Measurements from ENCODE around the gene KDM4B.
"Not testable (repeated sequence)": the region's sequence is repeated elsewhere in the genome, so short reads cannot be mapped to it uniquely, and the experiment has no call there.

Gene KDM4B

GRCh38 chr19:4968462-4969291 lies at the start of gene KDM4B:
KDM4B (plus strand) TSS chr19:4969113; CDS start chr19:5032891, 63,778 bp downstream.
- DNase-seq = peak; percentile 93 to 97

GRCh38 chr19:4922530-4923275 lies 46.2 kb upstream of the KDM4B start:
- DNase-seq = no peak

GRCh38 chr19:4923276-4923747 lies 45.6 kb upstream of the KDM4B start:
- no peak for DNase-seq

- DNase-seq = no peak
Observed at GRCh38 chr19:4929186-4929585, 39.7 kb upstream of the KDM4B start.

GRCh38 chr19:4930664-4931063 lies 38.2 kb upstream of the KDM4B start:
- DNase-seq = no peak

GRCh38 chr19:4932711-4933110 lies 36.2 kb upstream of the KDM4B start:
- DNase-seq = no peak

- DNase-seq = no peak
Observed at GRCh38 chr19:4933528-4933927, 35.4 kb upstream of the KDM4B start.

- DNase-seq = no peak
Observed at GRCh38 chr19:4935444-4935843, 33.5 kb upstream of the KDM4B start.

GRCh38 chr19:4937060-4937459 lies 31.9 kb upstream of the KDM4B start:
- no peak for DNase-seq

- not testable (repeated sequence) for DNase-seq
Observed at GRCh38 chr19:4938461-4938860, 30.5 kb upstream of the KDM4B start.

- no peak for DNase-seq
Observed at GRCh38 chr19:4939466-4939865, 29.4 kb upstream of the KDM4B start.

- DNase-seq = not testable (repeated sequence)
Observed at GRCh38 chr19:4941638-4942169, 27.2 kb upstream of the KDM4B start.

- not testable (repeated sequence) for DNase-seq
Observed at GRCh38 chr19:4950650-4951049, 18.3 kb upstream of the KDM4B start.

- DNase-seq = no peak
Observed at GRCh38 chr19:4951656-4952055, 17.3 kb upstream of the KDM4B start.

GRCh38 chr19:4952945-4953344 lies 16.0 kb upstream of the KDM4B start:
- no peak for DNase-seq

GRCh38 chr19:4954320-4955149 lies 14.4 kb upstream of the KDM4B start:
- DNase-seq = not testable (repeated sequence)

- DNase-seq = no peak
Observed at GRCh38 chr19:4955274-4955673, 13.6 kb upstream of the KDM4B start.

GRCh38 chr19:4957981-4958380 lies 10.9 kb upstream of the KDM4B start:
- no peak for DNase-seq

- no peak for DNase-seq
Observed at GRCh38 chr19:4962085-4962619, 6.8 kb upstream of the KDM4B start.

GRCh38 chr19:4965061-4965460 lies 3.9 kb upstream of the KDM4B start:
- DNase-seq = no peak

- no peak for DNase-seq
Observed at GRCh38 chr19:4966591-4966990, 2.3 kb upstream of the KDM4B start.

- no peak for DNase-seq
Observed at GRCh38 chr19:4967738-4968461, 1.0 kb upstream of the KDM4B start.

Data from SW 1271 (cell line).